ENCODE results near the gene JOSD1.

The JOSD1 gene

GRCh38 chr22:38700789-38701628 is at the start of gene JOSD1:
TSS of gene JOSD1 (minus strand) at chr22:38700943. CDS start at chr22:38699987, 956 bp downstream.
- peak; percentile 92 for DNase-seq
- in situ Hi-C loops (cut with HindIII; ENCODE audit: low pct_ligation_motif_present, low pct_unique_long_range_greater_than_20kb, low sequenced_read_pairs) = no loop called here

- DNase-seq = no peak
- in situ Hi-C loops (cut with HindIII; ENCODE audit: low pct_ligation_motif_present, low pct_unique_long_range_greater_than_20kb, low sequenced_read_pairs) = no loop called here
These were observed 49.4 kb upstream of the JOSD1 start for GRCh38 chr22:38750104-38750503.

GRCh38 chr22:38748487-38749136 is 47.9 kb upstream of the JOSD1 start:
- in situ Hi-C loops (cut with HindIII; ENCODE audit: low pct_ligation_motif_present, low pct_unique_long_range_greater_than_20kb, low sequenced_read_pairs) = no loop called here

GRCh38 chr22:38745676-38746460 is 45.1 kb upstream of the JOSD1 start:
- in situ Hi-C loops (cut with HindIII; ENCODE audit: low pct_ligation_motif_present, low pct_unique_long_range_greater_than_20kb, low sequenced_read_pairs) = no loop called here

More at GRCh38 chr22:38748487-38749136, 47.9 kb upstream of the JOSD1 start:
- DNase-seq = no peak

GRCh38 chr22:38744981-38745380 is 44.2 kb upstream of the JOSD1 start:
- in situ Hi-C loops (cut with HindIII; ENCODE audit: low pct_ligation_motif_present, low pct_unique_long_range_greater_than_20kb, low sequenced_read_pairs) = no loop called here

More at GRCh38 chr22:38745676-38746460, 45.1 kb upstream of the JOSD1 start:
- no peak for DNase-seq

GRCh38 chr22:38742176-38742942 is 41.6 kb upstream of the JOSD1 start:
- in situ Hi-C loops (cut with HindIII; ENCODE audit: low pct_ligation_motif_present, low pct_unique_long_range_greater_than_20kb, low sequenced_read_pairs) = no loop called here
- DNase-seq = no peak

More at GRCh38 chr22:38744981-38745380, 44.2 kb upstream of the JOSD1 start:
- no peak for DNase-seq

- in situ Hi-C loops (cut with HindIII; ENCODE audit: low pct_ligation_motif_present, low pct_unique_long_range_greater_than_20kb, low sequenced_read_pairs) = no loop called here
- no peak for DNase-seq
These were observed 40.8 kb upstream of the JOSD1 start for GRCh38 chr22:38741576-38741975.

- no peak for DNase-seq
- in situ Hi-C loops (cut with HindIII; ENCODE audit: low pct_ligation_motif_present, low pct_unique_long_range_greater_than_20kb, low sequenced_read_pairs) = no loop called here
These were observed 40.4 kb upstream of the JOSD1 start for GRCh38 chr22:38741166-38741565.

GRCh38 chr22:38740754-38741153 is 40.0 kb upstream of the JOSD1 start:
- in situ Hi-C loops (cut with HindIII; ENCODE audit: low pct_ligation_motif_present, low pct_unique_long_range_greater_than_20kb, low sequenced_read_pairs) = no loop called here
- no peak for DNase-seq

GRCh38 chr22:38740116-38740723 is 39.5 kb upstream of the JOSD1 start:
- no peak for DNase-seq
- in situ Hi-C loops (cut with HindIII; ENCODE audit: low pct_ligation_motif_present, low pct_unique_long_range_greater_than_20kb, low sequenced_read_pairs) = no loop called here

GRCh38 chr22:38739300-38740055 is 38.7 kb upstream of the JOSD1 start:
- DNase-seq = no peak
- in situ Hi-C loops (cut with HindIII; ENCODE audit: low pct_ligation_motif_present, low pct_unique_long_range_greater_than_20kb, low sequenced_read_pairs) = no loop called here

- no peak for DNase-seq
- in situ Hi-C loops (cut with HindIII; ENCODE audit: low pct_ligation_motif_present, low pct_unique_long_range_greater_than_20kb, low sequenced_read_pairs) = no loop called here
These were observed 37.8 kb upstream of the JOSD1 start for GRCh38 chr22:38738475-38739070.

- DNase-seq = no peak
- in situ Hi-C loops (cut with HindIII; ENCODE audit: low pct_ligation_motif_present, low pct_unique_long_range_greater_than_20kb, low sequenced_read_pairs) = no loop called here
These were observed 36.7 kb upstream of the JOSD1 start for GRCh38 chr22:38737302-38738060.

GRCh38 chr22:38736257-38736570 is 35.5 kb upstream of the JOSD1 start:
- no peak for DNase-seq
- in situ Hi-C loops (cut with HindIII; ENCODE audit: low pct_ligation_motif_present, low pct_unique_long_range_greater_than_20kb, low sequenced_read_pairs) = no loop called here

GRCh38 chr22:38735465-38736256 is 34.9 kb upstream of the JOSD1 start:
- in situ Hi-C loops (cut with HindIII; ENCODE audit: low pct_ligation_motif_present, low pct_unique_long_range_greater_than_20kb, low sequenced_read_pairs) = no loop called here
- no peak for DNase-seq

- in situ Hi-C loops (cut with HindIII; ENCODE audit: low pct_ligation_motif_present, low pct_unique_long_range_greater_than_20kb, low sequenced_read_pairs) = no loop called here
- DNase-seq = no peak
These were observed 34.4 kb upstream of the JOSD1 start for GRCh38 chr22:38735126-38735464.

Data from ACHN (cell line).